K562 (cell line): Measurements from ENCODE around the gene AP5Z1.

ENCODE experiments used
- CHD4 ChIP-seq: fragments of 200-600 bp; sonication (generic); IDR thresholded peaks from 3 replicates; pipeline ENCODE4 v1.6.1; 2012; ENCODE audit warnings: low read depth, mild to moderate bottlenecking, mixed read lengths, low read length, inconsistent platforms; ENCODE audit not compliant: insufficient read depth, insufficient replicate concordance, poor library complexity, severe bottlenecking
- FOSL1 ChIP-seq: fragments of 200-800 bp; sonication (Bioruptor generic); conservative IDR thresholded peaks from 2 replicates; pipeline ENCODE4 v1.6.1; 2016; ENCODE audit warnings: missing genetic modification characterization, missing compliant biosample characterization
- JUND ChIP-seq, 2 experiments: IDR thresholded peaks; 2 replicates in 1 of 2; 3 replicates in 1 of 2; pipeline ENCODE4 v1.6.1; 2011; ENCODE audit warnings: borderline replicate concordance in 2 of 2, low read depth in 2 of 2, low read length in 2 of 2, improper control_type of control experiment in 1 of 2, missing biosample characterization in 1 of 2, missing genetic modification characterization in 1 of 2, missing genetic modification reagents in 1 of 2
- PBX2 ChIP-seq, 2 experiments: IDR thresholded peaks in 1 of 2; conservative IDR thresholded peaks in 1 of 2; 2 replicates each; pipeline ENCODE4 v1.6.1; 2016; ENCODE audit warnings: low read depth in 2 of 2, mild to moderate bottlenecking in 1 of 2, missing compliant biosample characterization in 1 of 2, missing genetic modification characterization in 1 of 2, moderate library complexity in 1 of 2
- SMAD4 ChIP-seq: fragments of 250-450 bp; sonication (Bioruptor Pico); conservative IDR thresholded peaks from 2 replicates; pipeline ENCODE4 v1.8.0; 2021; ENCODE audit warnings: inconsistent platforms, mild to moderate bottlenecking, moderate library complexity
- SMARCC2 ChIP-seq: fragments of 450-650 bp; IDR thresholded peaks from 2 replicates; pipeline ENCODE4 v1.6.1; 2017; ENCODE audit warnings: antibody characterized with exemption, moderate library complexity, mild to moderate bottlenecking, low read depth
- TEAD4 ChIP-seq, 2 experiments: sonication (generic) in 1 of 2; formaldehyde crosslinking in 1 of 2; IDR thresholded peaks; 2 replicates each; pipeline versions ENCODE4 v1.6.1 to v1.8.0; 2012 to 2022; ENCODE audit warnings: borderline replicate concordance in 1 of 2, inconsistent platforms in 1 of 2, low read length in 1 of 2, mild to moderate bottlenecking in 1 of 2, missing genetic modification reagents in 1 of 2
- ZNF384 ChIP-seq: IDR thresholded peaks from 2 replicates; pipeline ENCODE4 v1.6.1; 2012; ENCODE audit warnings: low read depth, low read length, improper control_type of control experiment

GRCh38 chr7:4758791-4759190, 16.6 kb upstream of the AP5Z1 start:
- TF ChIP-seq SMARCC2, result no peak
- TF ChIP-seq TEAD4 (IDR thresholded peaks at IDR 0.05; ENCODE audit: low read length), result no peak
- no peak for TF ChIP-seq TEAD4 (CRISPR knock-in tag; IDR thresholded peaks at IDR 0.05; ENCODE audit: borderline replicate concordance)
- no peak for TF ChIP-seq CHD4
- no peak for TF ChIP-seq FOSL1
- no peak for TF ChIP-seq PBX2 (CRISPR knock-in tag; IDR thresholded peaks at IDR 0.05; ENCODE audit: low read depth)
- TF ChIP-seq PBX2 (tag; conservative IDR thresholded peaks at IDR 0.05; ENCODE audit: low read depth), result no peak
- no peak for TF ChIP-seq ZNF384
- no peak for TF ChIP-seq SMAD4 (CRISPR knock-in tag)
- TF ChIP-seq JUND (IDR thresholded peaks at IDR 0.05; ENCODE audit: borderline replicate concordance, low read depth, low read length), result no peak
- no peak for TF ChIP-seq JUND (tag; IDR thresholded peaks at IDR 0.05; ENCODE audit: borderline replicate concordance, low read depth, low read length)
